Upper lobe of left lung (tissue), 6 donors: Measurements from ENCODE around the gene FLT4. TPM values are rescaled to one million over a fixed set of nuclear protein-coding genes. Genes with fewer than 3 reads are reported as not detected.

ENCODE experiments used
- ATAC-seq, 2 donors: fragments of 200-7000 bp; cut with Tn5 transposase; one replicate each; pipeline ENCODE4 v1.9.1; 2022; ENCODE audit warnings: mild to moderate bottlenecking in 2 of 2, moderate library complexity in 2 of 2; ENCODE audit not compliant: low FRiP score in 2 of 2
- DNase-seq, 2 donors: peaks; one replicate each; pipeline ENCODE4 v3.0.0-alpha.2; 2019 to 2020
- H3K27ac ChIP-seq, 4 donors: fragments of 200-600 bp; sonication (generic); one replicate each; pipeline ENCODE4 v1.5.1; 2016 to 2019
- H3K27me3 ChIP-seq, 4 donors: fragments of 200-600 bp; sonication (generic); one replicate each; pipeline ENCODE4 v1.5.1; 2017 to 2019
- H3K36me3 ChIP-seq, 4 donors: fragments of 200-600 bp; sonication (generic); one replicate each; pipeline ENCODE4 v1.5.1; 2016 to 2019
- H3K4me1 ChIP-seq, 4 donors: fragments of 200-600 bp; sonication (generic); one replicate each; pipeline ENCODE4 v1.5.1; 2018 to 2019
- H3K4me3 ChIP-seq, 4 donors: fragments of 200-600 bp; sonication (generic); one replicate each; pipeline ENCODE4 v1.5.1; 2017 to 2019; ENCODE audit warnings: mild to moderate bottlenecking in 2 of 4, moderate library complexity in 1 of 4
- H3K9me3 ChIP-seq, 4 donors: fragments of 200-600 bp; sonication (generic); one replicate each; pipeline ENCODE4 v1.5.1; 2018 to 2019
- EP300 ChIP-seq, 4 donors: sonication (generic); formaldehyde crosslinking; IDR thresholded peaks; one replicate each; pipeline ENCODE4 v1.5.1; 2017; ENCODE audit warnings: antibody characterized with exemption in 4 of 4, control low read depth in 2 of 4
- POLR2A ChIP-seq, 4 donors: fragments of 450-650 bp; IDR thresholded peaks; one replicate each; pipeline ENCODE4 v1.5.1; 2016 to 2017; ENCODE audit warnings: antibody characterized with exemption in 4 of 4, mild to moderate bottlenecking in 2 of 4
- POLR2AphosphoS5 ChIP-seq, 2 donors: sonication (generic); formaldehyde crosslinking; IDR thresholded peaks; one replicate each; pipeline ENCODE4 v1.5.1; 2017; ENCODE audit warnings: antibody characterized with exemption in 2 of 2
- WGBS, 2 donors: methylation state at CpG; one replicate each; pipeline ENCODE4 v1.1.5; 2017 to 2018; 5-methylcytosine and 5-hydroxymethylcytosine counted together
- total RNA-seq, 6 donors: library from RNA; depleted of rRNA in 4 of 6; stranded (reverse); fragments of >200 nt in 4 of 6; gene quantifications; one replicate each; pipeline versions ENCODE4 v1.1.0 to v1.2.1, GENCODE V29; 2016 to 2021
- TF ChIP-seq, protein P1 (sequence below), 6 experiments: fragments of 450-650 bp in 4 of 6; fragments of 200-600 bp in 2 of 6; sonication (generic) in 2 of 6; IDR thresholded peaks; one replicate each; pipeline ENCODE4 v1.5.1; 2016 to 2019; ENCODE audit warnings: antibody characterized with exemption in 6 of 6
- donor health status: DM: no; HTN: no; CAD: no; lungs with moderate emphysema.
- donor health status: DM: no; HTN: yes; CAD: no; lungs with severe emphysema.

FLT4 gene
- total RNA-seq, 6 donors from 2014 or later, result 11.7 to 34.0 (median 21.2) TPM

GRCh38 chr5:180646289-180646962, 3.0 kb downstream of the FLT4 start:
- no peak overlapping the region for H3K4me3 ChIP-seq
- 73 to 79% methylated on average over 3 to 10 of the region's 10 CpGs for WGBS, 2 donors

DNA sequence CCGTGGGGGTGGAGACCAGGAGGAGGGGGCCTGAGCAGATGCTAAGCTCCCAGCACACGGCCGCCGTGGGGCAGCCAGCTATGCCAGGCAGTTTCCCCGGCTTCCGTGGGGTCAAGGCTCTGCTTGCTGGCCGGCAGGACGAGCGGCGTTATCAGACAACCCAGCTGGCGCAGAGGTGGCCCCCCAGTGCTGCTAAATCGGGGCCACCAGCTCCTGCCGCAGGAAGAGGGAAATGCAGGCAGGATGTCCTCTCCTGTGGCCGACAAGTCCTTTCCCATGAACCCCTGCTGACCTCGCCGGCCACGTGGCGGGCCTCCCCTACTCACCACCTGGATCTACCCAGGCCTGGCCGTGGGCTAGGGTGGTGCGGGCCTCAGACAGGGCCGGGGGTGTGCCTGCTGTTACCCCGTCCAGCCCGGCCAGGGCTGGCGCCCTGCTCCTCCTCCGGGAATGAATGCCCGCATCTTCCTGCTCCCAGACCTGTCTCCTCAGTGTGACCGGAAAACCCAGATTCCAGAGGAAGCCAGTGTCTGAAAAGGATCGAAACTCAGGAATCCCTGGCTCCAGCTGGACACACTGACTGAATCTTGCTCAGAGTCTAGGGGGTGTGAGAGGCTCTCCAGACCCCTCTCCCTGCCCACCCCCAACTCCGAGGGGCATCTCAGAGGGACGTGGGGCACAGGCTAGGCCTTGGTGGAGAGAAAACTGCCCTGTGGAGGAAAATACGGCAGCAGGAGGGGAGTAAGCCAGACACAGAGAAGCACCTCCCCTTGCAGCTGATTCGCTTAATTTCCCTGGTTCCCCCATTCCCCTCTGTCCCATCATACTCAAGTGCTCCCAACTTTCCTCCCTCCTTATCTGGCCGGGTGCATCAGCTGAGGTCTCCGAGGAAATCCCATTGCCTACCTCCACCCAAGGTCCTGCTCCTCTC, 3.9 kb downstream of the FLT4 start:
- Histone ChIP-seq H3K27me3 (peaks cover 0 to 17% (median 8%) of the 10 kb centered on the region in 4 donors), H3K4me1 (peaks cover 15 to 45% (median 29%) of the 10 kb centered on the region in 4 donors), H3K9me3 (no peaks in the 10 kb centered on the region), H3K36me3 (no peaks in the 10 kb centered on the region), H3K27ac (peak overlapping the region; percentile 21 to 65 (median 48)), H3K4me3 (no peak overlapping the region)
- WGBS, 2 donors, result 53 to 63% methylated on average over 18 to 31 of the region's 34 CpGs
- DNase-seq (peak; percentile 20 to 81), ATAC-seq (no peak)
- no peak for TF ChIP-seq EP300 (IDR thresholded peaks at IDR 0.05)
- no peak for TF ChIP-seq POLR2A (IDR thresholded peaks at IDR 0.05)
- TF ChIP-seq, protein P1, sequence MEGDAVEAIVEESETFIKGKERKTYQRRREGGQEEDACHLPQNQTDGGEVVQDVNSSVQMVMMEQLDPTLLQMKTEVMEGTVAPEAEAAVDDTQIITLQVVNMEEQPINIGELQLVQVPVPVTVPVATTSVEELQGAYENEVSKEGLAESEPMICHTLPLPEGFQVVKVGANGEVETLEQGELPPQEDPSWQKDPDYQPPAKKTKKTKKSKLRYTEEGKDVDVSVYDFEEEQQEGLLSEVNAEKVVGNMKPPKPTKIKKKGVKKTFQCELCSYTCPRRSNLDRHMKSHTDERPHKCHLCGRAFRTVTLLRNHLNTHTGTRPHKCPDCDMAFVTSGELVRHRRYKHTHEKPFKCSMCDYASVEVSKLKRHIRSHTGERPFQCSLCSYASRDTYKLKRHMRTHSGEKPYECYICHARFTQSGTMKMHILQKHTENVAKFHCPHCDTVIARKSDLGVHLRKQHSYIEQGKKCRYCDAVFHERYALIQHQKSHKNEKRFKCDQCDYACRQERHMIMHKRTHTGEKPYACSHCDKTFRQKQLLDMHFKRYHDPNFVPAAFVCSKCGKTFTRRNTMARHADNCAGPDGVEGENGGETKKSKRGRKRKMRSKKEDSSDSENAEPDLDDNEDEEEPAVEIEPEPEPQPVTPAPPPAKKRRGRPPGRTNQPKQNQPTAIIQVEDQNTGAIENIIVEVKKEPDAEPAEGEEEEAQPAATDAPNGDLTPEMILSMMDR (IDR thresholded peaks at IDR 0.05), result peak in 1 of 6 experiments; percentile 36
- TF ChIP-seq POLR2AphosphoS5 (IDR thresholded peaks at IDR 0.05), result peak in 1 of 2 donors; percentile 28

More at GRCh38 chr5:180646289-180646962, 3.0 kb downstream of the FLT4 start:
- Histone ChIP-seq H3K9me3 (no peaks in the 10 kb centered on the region), H3K4me1 (peaks cover 15 to 45% (median 29%) of the 10 kb centered on the region in 4 donors), H3K36me3 (no peaks in the 10 kb centered on the region), H3K27me3 (peaks cover 0 to 17% (median 8%) of the 10 kb centered on the region in 4 donors), H3K27ac (peak overlapping the region in 3 of 4 donors; percentile 21 to 57 (median 40))
- ATAC-seq (no peak), DNase-seq (no peak)
- TF ChIP-seq POLR2A (IDR thresholded peaks at IDR 0.05), result no peak

- H3K4me3 ChIP-seq, result no peak overlapping the region
- H3K36me3 ChIP-seq, result no peaks in the 10 kb centered on the region
- TF ChIP-seq EP300 (IDR thresholded peaks at IDR 0.05), result no peak
- no peak for TF ChIP-seq POLR2AphosphoS5 (IDR thresholded peaks at IDR 0.05)
- TF ChIP-seq POLR2A (IDR thresholded peaks at IDR 0.05), result no peak
- TF ChIP-seq, protein P1 (IDR thresholded peaks at IDR 0.05), result no peak
- DNase-seq (no peak), ATAC-seq (no peak)
- peak overlapping the region; percentile 21 to 65 (median 48) for H3K27ac ChIP-seq
- peaks cover 0 to 17% (median 8%) of the 10 kb centered on the region in 4 donors for H3K27me3 ChIP-seq
- WGBS, 2 donors, result 72 to 73% methylated on average over 10 to 14 of the region's 14 CpGs
- peaks cover 15 to 39% (median 27%) of the 10 kb centered on the region in 4 donors for H3K4me1 ChIP-seq
- no peaks in the 10 kb centered on the region for H3K9me3 ChIP-seq
These were observed 4.6 kb downstream of the FLT4 start for GRCh38 chr5:180644825-180645273.

DNA sequence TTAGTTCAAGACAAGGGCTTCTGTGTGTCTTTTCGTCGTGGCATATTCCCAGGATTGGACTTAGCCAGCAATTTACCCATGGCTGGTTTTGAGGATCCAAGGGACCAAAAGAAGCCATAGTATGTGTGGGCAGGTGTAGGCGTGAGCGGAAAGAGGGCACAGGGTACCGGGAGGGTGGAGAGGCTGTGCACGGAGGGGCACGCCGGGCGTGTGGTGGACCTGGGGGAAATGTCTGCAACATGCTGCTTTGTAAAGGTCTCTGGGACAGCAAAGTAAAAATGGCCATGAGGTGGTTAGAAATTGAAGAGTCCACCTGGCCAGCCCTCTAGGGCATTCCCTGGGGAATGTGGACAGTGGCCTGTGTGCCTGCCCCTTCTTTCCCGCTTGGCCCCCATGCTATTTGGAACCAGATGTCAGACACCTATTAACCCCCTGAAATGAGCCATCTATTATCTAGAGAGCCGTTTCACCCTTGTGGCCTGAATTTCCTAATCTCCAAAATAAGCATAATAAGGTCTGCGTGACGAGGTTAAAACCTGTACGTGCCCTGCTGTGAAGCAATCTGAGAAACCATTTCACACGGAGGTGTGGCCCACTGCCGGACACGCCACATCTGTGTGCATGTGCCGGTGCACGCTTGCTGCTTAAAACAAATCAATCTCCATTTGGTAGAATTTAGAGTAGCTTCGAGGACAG, 5.1 kb downstream of the FLT4 start:
- no peak for ATAC-seq
- Histone ChIP-seq H3K4me3 (no peak overlapping the region), H3K27me3 (peaks cover 0 to 13% (median 5%) of the 10 kb centered on the region in 4 donors), H3K9me3 (no peaks in the 10 kb centered on the region), H3K27ac (peak overlapping the region in 3 of 4 donors; percentile 40 to 65 (median 57)), H3K4me1 (peaks cover 14 to 33% (median 23%) of the 10 kb centered on the region in 4 donors), H3K36me3 (no peaks in the 10 kb centered on the region)
- WGBS, 2 donors, result 77 to 84% methylated on average over 20 of the region's 20 CpGs
- TF ChIP-seq POLR2AphosphoS5 (IDR thresholded peaks at IDR 0.05) (no peak), EP300 (IDR thresholded peaks at IDR 0.05) (no peak), POLR2A (IDR thresholded peaks at IDR 0.05) (no peak)
- TF ChIP-seq, protein P1 (IDR thresholded peaks at IDR 0.05), result no peak
- peak in 1 of 2 donors; percentile 54 for DNase-seq
